T-helper 2 cell treated with Interferon-gamma antibody and Interleukin-4, amounts not matched to agents 5 μg/mL and 100 μg/mL, for 36 hours (primary cell): ENCODE measurements around the gene OR52K2.
"Not testable (repeated sequence)": the region's sequence is repeated elsewhere in the genome, so short reads cannot be mapped to it uniquely, and the experiment has no call there.

Source experiments
- DNase-seq: peaks from one replicate; pipeline ENCODE4 v3.0.0; 2021; ENCODE audit warnings: low spot score
- H3K27ac Mint-ChIP-seq: one replicate; pipeline ENCODE4 v1.8.0; 2021; ENCODE audit warnings: mild to moderate bottlenecking, mixed read lengths
- H3K27me3 Mint-ChIP-seq: one replicate; pipeline ENCODE4 v1.8.0; 2021; ENCODE audit warnings: low read depth, mixed read lengths
- H3K36me3 Mint-ChIP-seq: one replicate; pipeline ENCODE4 v1.8.0; 2021; ENCODE audit warnings: low read depth, mixed read lengths
- H3K4me1 Mint-ChIP-seq: one replicate; pipeline ENCODE4 v1.8.0; 2021; ENCODE audit warnings: low read depth, mixed read lengths
- H3K4me3 Mint-ChIP-seq: one replicate; pipeline ENCODE4 v1.8.0; 2022; ENCODE audit warnings: mild to moderate bottlenecking, moderate library complexity, mixed read lengths
- H3K9me3 Mint-ChIP-seq: one replicate; pipeline ENCODE4 v1.8.0; 2021; ENCODE audit warnings: mixed read lengths

The OR52K2 gene

GRCh38 chr11:4464216-4465159 is 15.4 kb downstream of the OR52K2 start:
- H3K27ac Mint-ChIP-seq, result no peak overlapping the region
- H3K27me3 Mint-ChIP-seq, result peaks cover under 1% of the 10 kb centered on the region
- H3K9me3 Mint-ChIP-seq, result peaks cover 24% of the 10 kb centered on the region
- H3K4me1 Mint-ChIP-seq, result peaks cover 6% of the 10 kb centered on the region
- no peak overlapping the region for H3K4me3 Mint-ChIP-seq
- no peak for DNase-seq
- peaks cover 7% of the 10 kb centered on the region for H3K36me3 Mint-ChIP-seq

DNA sequence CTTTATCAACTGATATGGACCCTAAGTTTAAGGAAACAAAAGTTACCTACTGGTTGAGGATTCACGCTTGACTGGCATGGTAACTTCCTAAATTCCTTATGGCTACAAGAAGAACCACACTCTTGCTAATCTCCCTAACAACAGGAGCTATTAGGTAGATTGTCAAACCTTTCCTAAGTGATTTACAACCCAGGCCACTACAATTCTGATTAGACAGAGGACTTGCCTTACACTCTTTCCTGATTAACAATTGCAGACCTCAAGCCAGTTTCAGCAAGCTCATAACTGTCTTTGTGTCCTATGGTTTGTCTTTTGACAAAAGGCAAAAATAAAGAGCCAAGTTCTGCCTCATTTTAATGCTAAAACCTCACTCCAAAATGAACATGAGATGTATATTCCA is 16.3 kb downstream of the OR52K2 start:
- H3K4me1 Mint-ChIP-seq, result peaks cover 6% of the 10 kb centered on the region
- DNase-seq, result no peak
- H3K4me3 Mint-ChIP-seq, result no peak overlapping the region
- H3K9me3 Mint-ChIP-seq, result peaks cover 24% of the 10 kb centered on the region
- H3K27me3 Mint-ChIP-seq, result peaks cover 5% of the 10 kb centered on the region
- H3K36me3 Mint-ChIP-seq, result peaks cover 7% of the 10 kb centered on the region
- no peak overlapping the region for H3K27ac Mint-ChIP-seq

DNA sequence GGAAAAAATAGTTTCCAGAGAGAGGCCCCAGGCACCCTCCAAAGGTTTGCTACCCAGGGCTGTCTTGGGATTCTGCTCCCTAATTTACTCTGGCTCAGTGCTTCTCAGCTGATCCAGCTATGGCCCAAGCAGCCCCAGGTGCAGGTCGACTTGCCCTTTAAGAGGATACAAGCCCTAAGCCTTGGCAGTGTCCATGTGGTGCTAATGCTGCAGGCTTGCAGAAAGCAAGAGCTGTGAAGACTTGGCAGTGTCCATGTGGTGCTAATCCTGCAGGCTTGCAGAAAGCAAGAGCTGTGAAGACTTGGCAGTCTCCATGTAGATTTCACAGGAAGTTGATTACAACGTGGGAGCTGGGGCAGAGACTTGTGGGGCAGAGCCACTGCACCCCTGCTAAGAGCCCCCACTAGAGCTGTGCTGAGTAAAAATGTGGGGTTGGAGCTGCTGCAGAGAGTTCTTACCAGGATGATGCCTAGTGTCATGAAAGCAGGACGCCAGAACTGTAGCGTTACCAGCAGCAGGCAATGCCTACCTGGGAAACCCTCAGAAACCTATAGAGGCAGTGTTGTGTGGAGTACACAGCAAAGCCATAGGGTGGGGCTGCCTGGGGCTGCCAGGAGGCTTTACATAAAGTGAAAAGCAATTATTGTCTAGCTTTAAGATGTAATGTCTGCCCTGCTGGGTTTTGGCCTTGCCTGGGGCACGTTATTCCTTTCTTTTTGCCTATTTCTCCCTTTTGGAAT is 17.2 kb downstream of the OR52K2 start:
- no peak for DNase-seq
- peaks cover 7% of the 10 kb centered on the region for H3K36me3 Mint-ChIP-seq
- H3K4me3 Mint-ChIP-seq, result no peak overlapping the region
- no peak overlapping the region for H3K27ac Mint-ChIP-seq
- H3K27me3 Mint-ChIP-seq, result peaks cover 5% of the 10 kb centered on the region
- H3K9me3 Mint-ChIP-seq, result peaks cover 24% of the 10 kb centered on the region
- H3K4me1 Mint-ChIP-seq, result peaks cover 6% of the 10 kb centered on the region

- Mint-ChIP-seq H3K36me3 (peaks cover 7% of the 10 kb centered on the region), H3K4me1 (peaks cover 6% of the 10 kb centered on the region), H3K27me3 (peaks cover 5% of the 10 kb centered on the region), H3K9me3 (peaks cover 24% of the 10 kb centered on the region), H3K4me3 (no peak overlapping the region), H3K27ac (no peak overlapping the region)
- DNase-seq, result no peak
Measured at GRCh38 chr11:4466871-4467442, 17.9 kb downstream of the OR52K2 start.

DNA sequence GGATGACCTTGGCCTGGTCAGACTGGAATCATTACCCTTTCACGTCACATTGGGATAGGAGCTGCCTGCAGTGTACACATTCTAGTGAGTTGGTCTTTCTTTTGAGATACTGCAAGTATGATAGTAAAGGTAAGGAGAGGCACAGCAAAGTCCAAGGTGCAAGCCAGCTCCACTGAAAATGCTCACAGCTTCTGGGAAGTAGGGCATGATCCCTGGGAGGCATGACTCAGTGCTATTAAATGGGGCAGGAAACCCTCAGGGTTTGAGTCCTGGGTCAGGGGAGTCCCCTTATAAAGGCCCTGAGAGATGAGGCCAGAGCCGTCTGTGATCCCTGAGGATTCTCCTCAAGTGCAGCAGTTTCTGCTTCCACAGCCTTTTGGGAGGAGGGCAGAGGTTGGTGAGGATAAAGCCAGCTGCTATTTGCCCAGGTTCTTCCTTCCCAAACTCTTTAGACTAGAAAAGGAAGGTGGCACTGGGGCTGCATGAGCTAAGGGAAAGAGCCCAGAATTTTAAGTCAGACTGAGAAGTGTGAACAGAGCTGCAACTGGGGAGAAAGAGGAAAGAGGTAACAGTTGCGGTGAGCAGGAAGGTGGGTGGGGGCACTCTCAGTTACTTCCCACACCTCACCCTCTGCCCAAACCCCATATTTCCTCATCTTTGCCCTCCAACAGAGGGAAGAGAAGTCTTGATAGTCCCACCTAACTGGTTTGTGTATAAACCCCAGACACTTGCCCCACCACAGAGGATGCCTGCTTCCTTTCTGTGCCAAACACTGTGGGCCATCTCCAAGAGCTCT is 18.9 kb downstream of the OR52K2 start:
- H3K27ac Mint-ChIP-seq, result no peak overlapping the region
- peaks cover 7% of the 10 kb centered on the region for H3K27me3 Mint-ChIP-seq
- H3K9me3 Mint-ChIP-seq, result peaks cover 20% of the 10 kb centered on the region
- no peak overlapping the region for H3K4me3 Mint-ChIP-seq
- DNase-seq, result no peak
- H3K36me3 Mint-ChIP-seq, result peaks cover 7% of the 10 kb centered on the region
- peaks cover 6% of the 10 kb centered on the region for H3K4me1 Mint-ChIP-seq

DNA sequence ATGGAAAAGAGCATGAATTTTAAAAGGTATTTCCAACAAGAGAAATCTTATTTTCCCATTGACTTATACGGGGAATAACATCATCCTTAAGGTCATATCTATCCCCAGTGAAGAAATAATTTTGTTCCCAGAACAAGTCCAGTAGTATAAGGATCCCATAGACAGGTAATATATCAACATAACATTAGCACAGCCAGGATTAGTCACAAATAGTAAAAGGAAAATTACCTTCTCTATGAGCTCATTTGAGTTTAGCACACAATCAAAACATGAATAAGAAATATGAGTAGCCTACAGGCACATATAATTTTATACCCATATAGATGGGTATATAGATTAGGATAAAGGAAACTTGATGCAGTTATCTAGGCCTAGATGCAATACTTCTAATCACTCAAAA is 30.5 kb downstream of the OR52K2 start:
- H3K4me1 Mint-ChIP-seq, result peaks cover 4% of the 10 kb centered on the region
- no peak overlapping the region for H3K4me3 Mint-ChIP-seq
- no peak overlapping the region for H3K27ac Mint-ChIP-seq
- no peaks in the 10 kb centered on the region for H3K36me3 Mint-ChIP-seq
- no peaks in the 10 kb centered on the region for H3K27me3 Mint-ChIP-seq
- no peaks in the 10 kb centered on the region for H3K9me3 Mint-ChIP-seq
- no peak for DNase-seq

GRCh38 chr11:4480577-4481239 is 31.6 kb downstream of the OR52K2 start:
- DNase-seq, result no peak
- Mint-ChIP-seq H3K36me3 (no peaks in the 10 kb centered on the region), H3K9me3 (no peaks in the 10 kb centered on the region), H3K27ac (no peak overlapping the region), H3K4me3 (no peak overlapping the region), H3K4me1 (peaks cover 4% of the 10 kb centered on the region), H3K27me3 (no peaks in the 10 kb centered on the region)

DNA sequence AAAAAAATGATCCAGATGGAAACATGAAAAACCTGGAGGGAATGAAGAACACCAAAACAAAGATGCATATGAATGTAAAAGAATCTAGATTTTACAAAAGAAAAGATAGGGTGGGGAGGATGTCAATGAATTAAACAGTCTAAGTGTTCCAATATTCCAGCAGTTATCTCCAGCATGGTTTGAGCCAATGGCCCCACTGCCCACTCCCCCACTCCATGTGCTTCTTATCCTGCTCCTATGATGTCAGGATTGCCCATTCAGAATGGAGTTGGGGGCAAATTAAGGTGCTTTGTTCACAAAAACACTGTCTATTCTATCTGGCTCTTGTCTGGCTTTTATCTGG is 32.1 kb downstream of the OR52K2 start:
- no peak for DNase-seq
- peaks cover 4% of the 10 kb centered on the region for H3K4me1 Mint-ChIP-seq
- H3K9me3 Mint-ChIP-seq, result no peaks in the 10 kb centered on the region
- H3K4me3 Mint-ChIP-seq, result no peak overlapping the region
- peaks cover 1% of the 10 kb centered on the region for H3K27me3 Mint-ChIP-seq
- H3K27ac Mint-ChIP-seq, result no peak overlapping the region
- H3K36me3 Mint-ChIP-seq, result no peaks in the 10 kb centered on the region

DNA sequence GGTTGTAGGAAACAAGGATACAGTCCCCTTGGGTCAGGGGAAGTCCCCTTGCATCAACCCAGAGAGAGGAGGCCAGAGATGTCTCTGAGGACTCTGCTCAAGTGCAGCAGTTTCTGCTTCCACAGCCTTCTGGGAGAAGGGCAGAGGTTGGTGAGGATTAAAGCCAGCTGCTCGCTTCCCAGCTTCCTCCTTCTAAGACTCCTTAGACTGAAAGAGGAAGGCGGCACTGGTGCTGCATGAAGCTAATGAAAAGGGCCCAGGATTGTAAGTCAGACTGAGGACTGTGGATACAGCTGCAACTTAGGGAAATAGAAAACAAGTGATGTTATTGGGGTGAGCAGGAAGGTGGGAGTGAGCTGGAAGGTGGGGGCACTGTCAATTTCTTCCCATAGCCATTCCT is 33.4 kb downstream of the OR52K2 start, which contains the start of gene OR52K1:
Gene OR52K1 (plus strand): TSS at position 202 of the 400 bp plus-strand sequence. CDS start 6,255 bp downstream, outside the sequence.
- Mint-ChIP-seq H3K4me3 (no peak within 1 kb of the TSS), H3K9me3 (no peaks in the 10 kb centered on the region), H3K27me3 (peaks cover 5% of the 10 kb centered on the region), H3K27ac (no peak within 1 kb of the TSS), H3K4me1 (peaks cover 4% of the 10 kb centered on the region), H3K36me3 (no peaks in the 10 kb centered on the region)
- no peak for DNase-seq

DNA sequence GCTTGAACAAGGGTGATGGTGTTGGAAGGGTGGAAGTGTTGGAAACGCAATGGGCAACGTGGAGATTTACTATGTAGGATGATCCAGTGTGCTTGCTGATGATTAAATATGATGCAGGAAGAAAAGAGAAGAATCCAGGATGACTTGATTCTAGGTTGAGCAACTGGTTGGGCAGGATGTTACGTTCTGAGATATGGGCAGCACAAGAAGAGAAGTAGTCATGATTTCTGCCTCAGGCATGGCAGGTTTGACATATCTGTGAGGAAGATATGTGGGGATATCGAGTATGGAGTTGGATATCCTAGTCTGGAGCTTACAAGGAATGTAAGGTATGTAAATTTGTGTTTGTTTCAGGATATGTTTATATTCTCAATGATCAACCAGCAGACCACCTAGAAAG is 35.2 kb downstream of the OR52K2 start:
- H3K4me1 Mint-ChIP-seq, result peaks cover 4% of the 10 kb centered on the region
- no peaks in the 10 kb centered on the region for H3K36me3 Mint-ChIP-seq
- peaks cover 12% of the 10 kb centered on the region for H3K27me3 Mint-ChIP-seq
- H3K9me3 Mint-ChIP-seq, result no peaks in the 10 kb centered on the region
- DNase-seq, result no peak
- no peak overlapping the region for H3K27ac Mint-ChIP-seq
- no peak overlapping the region for H3K4me3 Mint-ChIP-seq

GRCh38 chr11:4491405-4491804 is 42.3 kb downstream of the OR52K2 start:
- H3K27ac Mint-ChIP-seq, H3K4me1 Mint-ChIP-seq, H3K36me3 Mint-ChIP-seq, DNase-seq, H3K4me3 Mint-ChIP-seq, H3K9me3 Mint-ChIP-seq: not testable (repeated sequence)
- peaks cover 10% of the 10 kb centered on the region for H3K27me3 Mint-ChIP-seq

- Mint-ChIP-seq H3K4me3 (no peak overlapping the region), H3K27ac (no peak overlapping the region), H3K27me3 (peaks cover 7% of the 10 kb centered on the region), H3K4me1 (peaks cover 3% of the 10 kb centered on the region), H3K9me3 (no peaks in the 10 kb centered on the region), H3K36me3 (no peaks in the 10 kb centered on the region)
- DNase-seq, result no peak
Measured at GRCh38 chr11:4491878-4492606, 42.9 kb downstream of the OR52K2 start.

GRCh38 chr11:4493480-4493818 is 44.4 kb downstream of the OR52K2 start:
- no peaks in the 10 kb centered on the region for H3K36me3 Mint-ChIP-seq
- H3K27ac Mint-ChIP-seq, result no peak overlapping the region
- no peaks in the 10 kb centered on the region for H3K9me3 Mint-ChIP-seq
- H3K4me1 Mint-ChIP-seq, result peaks cover 3% of the 10 kb centered on the region
- DNase-seq, result no peak
- no peak overlapping the region for H3K4me3 Mint-ChIP-seq
- H3K27me3 Mint-ChIP-seq, result peaks cover 5% of the 10 kb centered on the region
